Left lung (tissue), 10 donors: ENCODE results near the gene BMI1. TPM values are rescaled to one million over a fixed set of nuclear protein-coding genes. Genes with fewer than 3 reads are reported as not detected.

Experiments
- ATAC-seq: fragments of 200-7000 bp; cut with Tn5 transposase; one replicate; pipeline ENCODE4 v1.9.1; 2020; ENCODE audit warnings: moderate library complexity
- DNase-seq, 4 donors: peaks; one replicate each; pipeline ENCODE4 v3.0.0-alpha.2; 2013 to 2020
- H3K27ac ChIP-seq, 2 donors: fragments of 200-600 bp; sonication (generic) in 1 of 2; one replicate each; pipeline versions ENCODE4 v1.5.0 to v1.8.0; 2020 to 2021
- H3K27me3 ChIP-seq, 2 donors: fragments of 200-600 bp; sonication (generic) in 1 of 2; one replicate each; pipeline versions ENCODE4 v1.5.0 to v1.8.0; 2020 to 2021
- H3K36me3 ChIP-seq, 2 donors: fragments of 200-600 bp; sonication (generic) in 1 of 2; one replicate each; pipeline versions ENCODE4 v1.5.0 to v1.8.0; 2020 to 2021
- H3K4me1 ChIP-seq, 2 donors: fragments of 200-600 bp; one replicate each; pipeline ENCODE4 v1.8.0; 2021
- H3K4me3 ChIP-seq, 2 donors: fragments of 200-600 bp; sonication (generic) in 1 of 2; one replicate each; pipeline versions ENCODE4 v1.5.0 to v1.8.0; 2020 to 2021; ENCODE audit warnings: mild to moderate bottlenecking in 1 of 2
- H3K9me3 ChIP-seq, 2 donors: fragments of 200-600 bp; sonication (generic) in 1 of 2; one replicate each; pipeline versions ENCODE4 v1.5.0 to v1.8.0; 2020 to 2021
- CTCF ChIP-seq, 2 donors: fragments of 200-600 bp; sonication (generic) in 1 of 2; IDR thresholded peaks; one replicate each; pipeline versions ENCODE4 v1.5.0 to v1.8.0; 2021; ENCODE audit warnings: antibody characterized with exemption in 2 of 2
- intact Hi-C, 2 donors: fragments of 100-400 bp; cut with DNase I; formaldehyde crosslinking; loops; one replicate each; pipeline versions ENCODE4 v1.11.2 to v1.14.2; 2022
- polyA plus RNA-seq, 6 donors: library from polyadenylated mRNA; unstranded; fragments of 120-200 nt; gene quantifications; one replicate each; pipeline ENCODE4 v1.2.1, GENCODE V29; 2013; ENCODE audit not compliant: insufficient read length in 6 of 6
- total RNA-seq, 2 donors: library from RNA; stranded (reverse); fragmentation: NEBNext Ultra II Directional; extraction: Animal tissue kit (Norgen Biotek cat#: 25700); gene quantifications; one replicate each; pipeline ENCODE4 v1.2.1, GENCODE V29; 2021
- donor health status: DM: no; HTN: yes; CAD: no.
- donor health status: DM: no; HTN: no; CAD: no.

BMI1 gene
- total and polyA plus RNA-seq, 8 donors, result 42.3 to 112 (median 94.1) TPM

- no peaks in the 10 kb centered on the region for H3K36me3 ChIP-seq
- no peak for TF ChIP-seq CTCF (IDR thresholded peaks at IDR 0.05)
- ATAC-seq (no peak), DNase-seq (no peak)
- H3K9me3 ChIP-seq, result no peaks in the 10 kb centered on the region
- peaks cover 7 to 25% of the 10 kb centered on the region in 2 donors for H3K4me1 ChIP-seq
- no peak overlapping the region for H3K4me3 ChIP-seq
- H3K27me3 ChIP-seq, result peaks cover 86 to 91% of the 10 kb centered on the region in 2 donors
- intact Hi-C loops, result no loop called here
- no peak overlapping the region for H3K27ac ChIP-seq
These were observed 23.4 kb downstream of the BMI1 start for GRCh38 chr10:22344249-22344648.

- ATAC-seq (no peak), DNase-seq (no peak)
- Histone ChIP-seq H3K36me3 (no peaks in the 10 kb centered on the region), H3K27ac (no peak overlapping the region), H3K27me3 (peaks cover 82 to 91% of the 10 kb centered on the region in 2 donors), H3K9me3 (no peaks in the 10 kb centered on the region), H3K4me3 (peak overlapping the region in 1 of 2 donors; percentile 34), H3K4me1 (peaks cover 4 to 21% of the 10 kb centered on the region in 2 donors)
- intact Hi-C loops, result no loop called here
- TF ChIP-seq CTCF (IDR thresholded peaks at IDR 0.05), result no peak
These were observed 23.9 kb downstream of the BMI1 start for GRCh38 chr10:22344781-22345300.

- no peak for TF ChIP-seq CTCF (IDR thresholded peaks at IDR 0.05)
- H3K4me1 ChIP-seq, result peaks cover 2 to 18% of the 10 kb centered on the region in 2 donors
- intact Hi-C loops, result no loop called here
- DNase-seq, result peak in 3 of 4 donors; percentile 65 to 94 (median 66)
- peak within 1 kb of the TSS in 1 of 2 donors; percentile 34 for H3K4me3 ChIP-seq
- H3K27ac ChIP-seq, result no peak within 1 kb of the TSS
- H3K9me3 ChIP-seq, result no peaks in the 10 kb centered on the region
- peaks cover 82 to 91% of the 10 kb centered on the region in 2 donors for H3K27me3 ChIP-seq
- no peaks in the 10 kb centered on the region for H3K36me3 ChIP-seq
- no peak for ATAC-seq
These were observed 24.6 kb downstream of the BMI1 start, which contains the start of gene SPAG6 for GRCh38 chr10:22345301-22346095. Gene SPAG6, plus strand, starts transcription at chr10:22345496. Its CDS starts 116 bp downstream, at chr10:22345612.

- peaks cover 1 to 15% of the 10 kb centered on the region in 2 donors for H3K4me1 ChIP-seq
- intact Hi-C loops, result no loop called here
- no peaks in the 10 kb centered on the region for H3K9me3 ChIP-seq
- no peak overlapping the region for H3K4me3 ChIP-seq
- H3K27ac ChIP-seq, result no peak overlapping the region
- ATAC-seq (no peak), DNase-seq (no peak)
- TF ChIP-seq CTCF (IDR thresholded peaks at IDR 0.05), result no peak
- H3K27me3 ChIP-seq, result peaks cover 81 to 87% of the 10 kb centered on the region in 2 donors
- no peaks in the 10 kb centered on the region for H3K36me3 ChIP-seq
These were observed 25.3 kb downstream of the BMI1 start for GRCh38 chr10:22346096-22346661.

- H3K4me1 ChIP-seq, result peaks cover 0 to 7% of the 10 kb centered on the region in 2 donors
- no peak overlapping the region for H3K27ac ChIP-seq
- no peak for DNase-seq
- no peaks in the 10 kb centered on the region for H3K9me3 ChIP-seq
- peaks cover 45 to 51% of the 10 kb centered on the region in 2 donors for H3K27me3 ChIP-seq
- no peak for ATAC-seq
- intact Hi-C loops, result no loop called here
- H3K36me3 ChIP-seq, result no peaks in the 10 kb centered on the region
- no peak overlapping the region for H3K4me3 ChIP-seq
- no peak for TF ChIP-seq CTCF (IDR thresholded peaks at IDR 0.05)
These were observed 28.9 kb downstream of the BMI1 start for GRCh38 chr10:22349755-22350154.
